Left ventricle myocardium inferior (tissue), 1 donor: ENCODE results near the gene PDIA3. TPM values are rescaled to one million over a fixed set of nuclear protein-coding genes. Genes with fewer than 3 reads are reported as not detected.

ENCODE experiments used
- DNase-seq: peaks from one replicate; pipeline ENCODE4 v3.0.0-alpha.2; 2020
- H3K27ac ChIP-seq: fragments of 200-600 bp; replicated peaks from 2 replicates; pipeline ENCODE4 v1.8.0; 2021
- H3K27me3 ChIP-seq: fragments of 200-600 bp; 2 replicates; pipeline ENCODE4 v1.8.0; 2021; ENCODE audit warnings: low read depth
- H3K36me3 ChIP-seq: fragments of 200-600 bp; 2 replicates; pipeline ENCODE4 v1.8.0; 2021
- H3K4me1 ChIP-seq: fragments of 200-600 bp; 2 replicates; pipeline ENCODE4 v1.8.0; 2021
- H3K4me3 ChIP-seq: fragments of 200-600 bp; 2 replicates; pipeline ENCODE4 v1.8.0; 2021; ENCODE audit warnings: mild to moderate bottlenecking, moderate library complexity
- H3K9me3 ChIP-seq: fragments of 200-600 bp; replicated peaks from 2 replicates; pipeline ENCODE4 v1.8.0; 2021
- intact Hi-C: fragments of 100-400 bp; cut with micrococcal nuclease; formaldehyde crosslinking; loops from one replicate; pipeline ENCODE4 v1.11.0; 2022
- total RNA-seq: library from RNA; stranded (reverse); fragmentation: NEBNext Ultra II Directional; extraction: Animal tissue kit (Norgen Biotek cat#: 25700); gene quantifications from one replicate; pipeline ENCODE4 v1.2.1, GENCODE V29; 2021
- TF ChIP-seq, protein P1 (sequence below): fragments of 200-600 bp; IDR thresholded peaks from 2 replicates; pipeline ENCODE4 v1.8.0; 2021; ENCODE audit warnings: antibody characterized with exemption, mild to moderate bottlenecking, borderline replicate concordance
- donor health status: DM: no; HTN: yes; CAD: no; lungs with severe emphysema.

PDIA3 gene
- total RNA-seq, 1 donor from 2014 or later, result 154 TPM

DNA sequence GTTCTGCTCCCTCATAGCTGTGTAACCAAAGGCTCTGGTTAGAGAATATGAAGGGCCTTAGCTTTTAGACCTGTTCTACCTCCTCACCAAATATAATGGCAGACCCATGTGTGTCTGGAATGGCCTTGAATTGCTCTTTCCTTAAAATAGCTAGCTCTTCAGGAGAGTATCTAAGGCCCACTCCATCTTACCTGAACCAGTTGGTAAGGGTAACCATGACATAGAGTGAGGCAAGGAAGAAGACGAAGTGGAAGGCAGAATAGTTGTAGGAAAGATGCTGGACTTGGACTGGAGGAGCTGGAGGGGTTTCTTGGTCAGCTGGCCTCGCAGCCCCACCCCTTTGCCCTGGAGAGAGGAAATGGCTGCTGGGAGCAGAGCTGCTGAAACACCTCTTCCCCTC is 49.0 kb downstream of the PDIA3 start:
- Histone ChIP-seq H3K4me1 (peaks cover 85% of the 10 kb centered on the region), H3K4me3 (peak overlapping the region; percentile 98), H3K36me3 (peaks cover 56% of the 10 kb centered on the region), H3K27ac (peak overlapping the region; percentile 99), H3K9me3 (no peaks in the 10 kb centered on the region), H3K27me3 (no peaks in the 10 kb centered on the region)
- TF ChIP-seq, protein P1, sequence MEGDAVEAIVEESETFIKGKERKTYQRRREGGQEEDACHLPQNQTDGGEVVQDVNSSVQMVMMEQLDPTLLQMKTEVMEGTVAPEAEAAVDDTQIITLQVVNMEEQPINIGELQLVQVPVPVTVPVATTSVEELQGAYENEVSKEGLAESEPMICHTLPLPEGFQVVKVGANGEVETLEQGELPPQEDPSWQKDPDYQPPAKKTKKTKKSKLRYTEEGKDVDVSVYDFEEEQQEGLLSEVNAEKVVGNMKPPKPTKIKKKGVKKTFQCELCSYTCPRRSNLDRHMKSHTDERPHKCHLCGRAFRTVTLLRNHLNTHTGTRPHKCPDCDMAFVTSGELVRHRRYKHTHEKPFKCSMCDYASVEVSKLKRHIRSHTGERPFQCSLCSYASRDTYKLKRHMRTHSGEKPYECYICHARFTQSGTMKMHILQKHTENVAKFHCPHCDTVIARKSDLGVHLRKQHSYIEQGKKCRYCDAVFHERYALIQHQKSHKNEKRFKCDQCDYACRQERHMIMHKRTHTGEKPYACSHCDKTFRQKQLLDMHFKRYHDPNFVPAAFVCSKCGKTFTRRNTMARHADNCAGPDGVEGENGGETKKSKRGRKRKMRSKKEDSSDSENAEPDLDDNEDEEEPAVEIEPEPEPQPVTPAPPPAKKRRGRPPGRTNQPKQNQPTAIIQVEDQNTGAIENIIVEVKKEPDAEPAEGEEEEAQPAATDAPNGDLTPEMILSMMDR, result no peak
- intact Hi-C loops, result no loop called here
- no peak for DNase-seq

DNA sequence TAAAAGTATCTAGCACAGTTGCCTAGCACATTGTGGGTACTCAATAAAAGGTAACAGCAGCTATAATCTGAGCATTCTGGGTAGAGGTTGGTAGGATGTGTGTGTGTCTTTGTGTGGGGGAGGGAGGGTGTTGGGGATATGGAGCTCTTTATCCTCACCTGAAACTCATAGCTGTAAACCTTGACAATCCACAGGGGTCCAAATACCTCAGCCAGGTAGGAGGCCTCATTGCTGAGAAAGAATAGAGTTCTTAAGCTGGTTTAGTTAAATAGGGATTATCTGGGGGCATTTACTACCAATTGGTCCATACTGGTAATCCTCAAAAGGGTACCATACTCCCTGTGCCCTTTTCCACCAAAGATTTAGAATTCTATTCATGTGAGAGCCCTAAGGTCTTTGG is 49.8 kb downstream of the PDIA3 start:
- H3K9me3 ChIP-seq, result no peaks in the 10 kb centered on the region
- TF ChIP-seq, protein P1, result no peak
- no peak overlapping the region for H3K4me3 ChIP-seq
- peaks cover 56% of the 10 kb centered on the region for H3K36me3 ChIP-seq
- peaks cover 91% of the 10 kb centered on the region for H3K4me1 ChIP-seq
- DNase-seq, result no peak
- intact Hi-C loops, result no loop called here
- H3K27me3 ChIP-seq, result no peaks in the 10 kb centered on the region
- H3K27ac ChIP-seq, result peak overlapping the region; percentile 99

DNA sequence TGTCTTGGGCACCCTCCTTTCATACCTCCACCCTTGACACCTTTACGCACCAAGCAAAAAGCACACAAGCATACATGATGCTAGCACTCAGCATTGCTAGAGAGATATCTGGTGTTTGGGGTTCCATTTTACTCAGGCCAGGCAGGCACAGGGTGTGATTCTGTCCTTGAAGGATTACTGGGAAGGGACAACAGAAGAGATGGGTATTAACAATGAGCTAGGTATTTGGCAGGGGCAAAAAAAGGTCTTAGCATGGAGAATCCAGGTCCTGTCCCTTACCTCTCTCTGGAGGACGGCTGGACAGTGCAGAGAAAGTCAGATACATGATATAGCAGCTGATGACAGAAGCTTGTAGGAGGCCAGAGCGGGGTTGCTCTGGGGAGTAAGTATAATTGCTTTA is 50.3 kb downstream of the PDIA3 start:
- peaks cover 57% of the 10 kb centered on the region for H3K36me3 ChIP-seq
- peaks cover 94% of the 10 kb centered on the region for H3K4me1 ChIP-seq
- TF ChIP-seq, protein P1, result no peak
- no peak for DNase-seq
- no peaks in the 10 kb centered on the region for H3K9me3 ChIP-seq
- peak overlapping the region; percentile 24 for H3K27ac ChIP-seq
- no peaks in the 10 kb centered on the region for H3K27me3 ChIP-seq
- intact Hi-C loops, result no loop called here
- H3K4me3 ChIP-seq, result no peak overlapping the region

DNA sequence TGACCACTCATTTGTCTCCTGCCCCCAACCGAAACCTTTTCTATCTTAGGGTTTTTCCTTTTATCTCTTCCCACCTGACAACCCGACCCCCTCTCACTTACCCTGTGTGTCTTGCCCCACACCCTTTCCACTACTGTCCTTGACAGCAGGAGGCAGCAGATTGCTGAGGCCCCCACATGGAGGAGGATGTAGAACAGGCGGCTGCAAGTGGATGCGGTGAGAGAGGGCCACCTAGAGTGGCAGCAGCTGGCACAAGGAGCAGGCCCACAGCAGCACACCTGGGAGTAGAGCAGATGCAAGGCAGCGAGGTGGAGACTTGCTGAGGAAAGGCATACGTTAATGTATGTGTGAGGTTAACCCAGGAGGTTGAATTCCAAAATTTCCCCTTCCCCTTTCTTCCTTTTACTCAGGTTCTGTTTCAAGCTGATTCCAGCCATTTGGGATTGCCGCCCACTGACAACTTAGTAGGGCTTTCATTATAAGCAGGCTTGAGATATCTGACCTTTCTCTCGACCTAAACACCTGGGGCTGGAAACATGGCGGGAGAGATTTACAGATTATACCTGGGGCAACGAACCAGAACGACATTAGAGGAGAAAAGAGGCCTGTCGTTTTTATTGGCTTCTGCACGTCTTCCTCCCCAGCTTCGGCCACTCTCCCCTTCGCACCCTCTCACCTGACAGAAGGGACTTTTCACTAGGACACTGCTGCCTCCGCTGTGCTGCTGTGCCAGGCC is 53.1 kb downstream of the PDIA3 start:
- Histone ChIP-seq H3K27me3 (no peaks in the 10 kb centered on the region), H3K9me3 (no peaks in the 10 kb centered on the region), H3K4me1 (peaks cover 75% of the 10 kb centered on the region), H3K27ac (peak overlapping the region; percentile 88), H3K4me3 (no peak overlapping the region), H3K36me3 (peaks cover 71% of the 10 kb centered on the region)
- intact Hi-C loops, result no loop called here
- TF ChIP-seq, protein P1, result no peak
- no peak for DNase-seq

DNA sequence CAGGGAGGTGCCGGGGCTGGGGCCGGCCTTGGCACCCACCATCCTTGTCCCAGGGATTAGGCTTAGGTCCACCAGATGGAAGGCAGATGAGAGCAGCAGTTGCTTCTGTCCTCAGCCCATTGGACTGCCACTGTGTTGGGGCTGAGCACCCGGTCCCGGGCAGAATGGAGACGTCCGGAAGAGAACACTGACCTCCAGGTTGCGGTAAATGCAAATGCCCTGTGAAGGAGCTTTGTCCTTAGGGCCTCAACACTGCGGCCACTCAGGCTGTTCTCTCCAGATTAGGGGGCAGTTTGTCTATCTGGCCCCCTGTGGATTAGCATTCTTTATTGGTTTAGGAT is 53.7 kb downstream of the PDIA3 start, which contains the start of gene SERINC4:
Gene SERINC4 (minus strand): TSS at position 276 of the 341 bp plus-strand sequence. CDS start 234 bp downstream, at position 42.
- peaks cover 71% of the 10 kb centered on the region for H3K36me3 ChIP-seq

More for the DNA sequence above, 53.7 kb downstream of the PDIA3 start, which contains the start of gene SERINC4:
- peak within 1 kb of the TSS; percentile 88 for H3K27ac ChIP-seq
- H3K4me3 ChIP-seq, result peak within 1 kb of the TSS; percentile 94
- no peaks in the 10 kb centered on the region for H3K27me3 ChIP-seq
- TF ChIP-seq, protein P1, result no peak
- intact Hi-C loops, result no loop called here
- H3K4me1 ChIP-seq, result peaks cover 70% of the 10 kb centered on the region
- no peak for DNase-seq
- H3K9me3 ChIP-seq, result no peaks in the 10 kb centered on the region
